ENCODE results near the gene UBASH3A.

UBASH3A gene

DNA sequence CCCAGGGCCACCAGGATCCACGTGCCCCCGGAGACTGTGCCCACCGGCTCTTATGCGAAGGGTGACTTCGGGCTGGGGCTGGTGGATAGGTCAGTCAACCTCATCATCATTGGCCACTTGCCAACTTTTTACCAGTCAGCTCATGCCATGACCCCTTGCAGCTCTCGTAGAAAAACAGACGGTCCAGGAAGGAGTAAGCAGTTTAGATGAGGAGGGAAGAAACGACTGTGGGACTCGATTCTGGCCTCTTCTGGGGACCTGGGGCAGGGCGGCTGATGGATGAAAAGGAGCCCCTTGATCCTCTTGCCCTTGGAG, 41.0 kb downstream of the UBASH3A start:
- H3K36me3 ChIP-seq = no peaks in the 10 kb centered on the region
- H3K4me1 ChIP-seq = no peaks in the 10 kb centered on the region
- H3K27me3 ChIP-seq = no peaks in the 10 kb centered on the region
- H3K9me3 ChIP-seq = no peaks in the 10 kb centered on the region
- TF ChIP-seq, protein P1, sequence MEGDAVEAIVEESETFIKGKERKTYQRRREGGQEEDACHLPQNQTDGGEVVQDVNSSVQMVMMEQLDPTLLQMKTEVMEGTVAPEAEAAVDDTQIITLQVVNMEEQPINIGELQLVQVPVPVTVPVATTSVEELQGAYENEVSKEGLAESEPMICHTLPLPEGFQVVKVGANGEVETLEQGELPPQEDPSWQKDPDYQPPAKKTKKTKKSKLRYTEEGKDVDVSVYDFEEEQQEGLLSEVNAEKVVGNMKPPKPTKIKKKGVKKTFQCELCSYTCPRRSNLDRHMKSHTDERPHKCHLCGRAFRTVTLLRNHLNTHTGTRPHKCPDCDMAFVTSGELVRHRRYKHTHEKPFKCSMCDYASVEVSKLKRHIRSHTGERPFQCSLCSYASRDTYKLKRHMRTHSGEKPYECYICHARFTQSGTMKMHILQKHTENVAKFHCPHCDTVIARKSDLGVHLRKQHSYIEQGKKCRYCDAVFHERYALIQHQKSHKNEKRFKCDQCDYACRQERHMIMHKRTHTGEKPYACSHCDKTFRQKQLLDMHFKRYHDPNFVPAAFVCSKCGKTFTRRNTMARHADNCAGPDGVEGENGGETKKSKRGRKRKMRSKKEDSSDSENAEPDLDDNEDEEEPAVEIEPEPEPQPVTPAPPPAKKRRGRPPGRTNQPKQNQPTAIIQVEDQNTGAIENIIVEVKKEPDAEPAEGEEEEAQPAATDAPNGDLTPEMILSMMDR (IDR thresholded peaks at IDR 0.05; ENCODE audit: low read depth, low read length) = no peak
- DNase-seq = peak; percentile 6
- no peak overlapping the region for H3K4me3 ChIP-seq (ENCODE audit: low read depth, low read length)

DNA sequence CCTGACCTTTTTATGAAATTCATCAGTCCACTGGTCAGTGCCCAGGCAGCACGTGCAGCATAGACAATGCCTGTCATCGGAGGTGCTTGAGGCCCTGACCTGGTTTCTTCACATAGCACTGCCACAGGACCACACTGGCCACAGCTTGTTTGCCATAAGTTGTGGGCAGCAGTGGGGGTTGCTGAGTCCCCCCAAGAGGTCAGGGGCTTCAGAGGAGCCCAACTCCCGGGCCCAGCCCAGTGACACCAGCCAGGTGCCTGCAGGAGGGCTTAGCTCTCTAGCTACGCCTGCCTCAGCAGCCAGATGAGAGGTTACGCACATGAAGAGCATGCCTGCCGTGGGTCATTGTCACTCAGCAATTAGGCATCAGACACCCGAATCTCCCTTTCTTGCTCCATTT, 41.6 kb downstream of the UBASH3A start:
- TF ChIP-seq, protein P1 (IDR thresholded peaks at IDR 0.05; ENCODE audit: low read depth, low read length) = no peak
- Histone ChIP-seq H3K27me3 (no peaks in the 10 kb centered on the region), H3K9me3 (no peaks in the 10 kb centered on the region), H3K36me3 (no peaks in the 10 kb centered on the region), H3K4me1 (no peaks in the 10 kb centered on the region), H3K4me3 (ENCODE audit: low read depth, low read length) (no peak overlapping the region)
- DNase-seq = no peak

DNA sequence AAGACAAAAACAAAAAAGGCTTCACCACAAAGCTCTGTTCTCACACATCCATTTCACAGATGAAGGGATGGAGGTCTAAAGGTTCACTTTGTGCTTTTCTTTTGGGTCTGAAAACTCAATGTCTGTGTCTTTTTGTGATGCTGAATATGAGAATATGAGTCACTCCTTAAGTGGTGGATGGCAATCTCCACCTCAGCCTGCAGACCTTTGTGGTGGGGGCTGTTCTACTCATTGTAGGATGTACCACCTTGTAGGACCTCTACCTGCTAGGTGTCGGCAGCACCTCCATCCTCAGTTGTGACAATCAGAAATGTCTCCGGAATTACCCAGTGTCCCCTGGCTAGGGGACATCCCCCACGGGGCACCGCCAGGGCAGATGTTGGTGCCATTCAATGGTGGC, 42.8 kb downstream of the UBASH3A start:
- Histone ChIP-seq H3K4me1 (no peaks in the 10 kb centered on the region), H3K36me3 (no peaks in the 10 kb centered on the region), H3K9me3 (no peaks in the 10 kb centered on the region), H3K4me3 (ENCODE audit: low read depth, low read length) (no peak overlapping the region), H3K27me3 (no peaks in the 10 kb centered on the region)
- TF ChIP-seq, protein P1 (IDR thresholded peaks at IDR 0.05; ENCODE audit: low read depth, low read length) = no peak
- DNase-seq = peak; percentile 0

DNA sequence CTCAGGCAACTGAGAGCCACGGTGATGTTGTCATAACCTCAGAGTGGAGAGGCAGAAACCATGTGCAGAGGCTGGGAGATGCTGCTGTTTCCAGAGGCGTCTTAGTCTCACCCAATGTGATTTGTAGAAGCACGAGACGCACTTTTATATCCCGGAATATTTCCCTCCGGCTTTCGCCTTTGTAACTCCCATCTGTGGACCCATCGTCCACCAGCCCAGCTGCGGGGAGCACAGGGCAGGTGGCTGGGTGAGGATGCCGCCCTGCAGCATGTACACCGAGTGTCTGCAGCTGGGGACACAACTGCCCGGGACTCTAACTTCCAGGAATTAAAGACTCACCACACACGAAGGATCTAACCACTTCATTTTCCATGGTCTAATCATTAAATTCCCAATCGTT, 43.5 kb downstream of the UBASH3A start:
- no peak overlapping the region for H3K4me3 ChIP-seq (ENCODE audit: low read depth, low read length)
- H3K4me1 ChIP-seq = no peaks in the 10 kb centered on the region
- TF ChIP-seq, protein P1 (IDR thresholded peaks at IDR 0.05; ENCODE audit: low read depth, low read length) = no peak
- DNase-seq = no peak
- H3K9me3 ChIP-seq = no peaks in the 10 kb centered on the region
- H3K36me3 ChIP-seq = no peaks in the 10 kb centered on the region
- no peaks in the 10 kb centered on the region for H3K27me3 ChIP-seq

DNA sequence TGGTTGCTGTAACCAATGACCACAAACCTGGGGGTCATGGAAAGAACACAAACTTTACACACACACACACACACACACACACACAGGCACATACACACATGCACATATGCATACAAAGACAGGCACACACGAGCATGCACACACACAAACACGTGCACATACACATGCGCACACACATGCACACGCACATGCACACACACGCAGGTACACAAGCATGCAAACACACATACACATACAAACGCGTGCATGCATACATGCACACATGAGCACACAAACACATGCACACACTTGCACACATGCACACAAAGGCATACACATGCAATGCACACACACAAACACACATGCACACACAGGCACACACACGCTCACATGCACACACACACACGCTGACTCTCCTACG, 44.0 kb downstream of the UBASH3A start:
- H3K27me3 ChIP-seq = no peaks in the 10 kb centered on the region
- no peaks in the 10 kb centered on the region for H3K4me1 ChIP-seq
- DNase-seq = no peak
- no peak overlapping the region for H3K4me3 ChIP-seq (ENCODE audit: low read depth, low read length)
- H3K9me3 ChIP-seq = no peaks in the 10 kb centered on the region; the same call in 1 of the 2 replicates
- no peaks in the 10 kb centered on the region for H3K36me3 ChIP-seq
- TF ChIP-seq, protein P1 (IDR thresholded peaks at IDR 0.05; ENCODE audit: low read depth, low read length) = no peak

DNA sequence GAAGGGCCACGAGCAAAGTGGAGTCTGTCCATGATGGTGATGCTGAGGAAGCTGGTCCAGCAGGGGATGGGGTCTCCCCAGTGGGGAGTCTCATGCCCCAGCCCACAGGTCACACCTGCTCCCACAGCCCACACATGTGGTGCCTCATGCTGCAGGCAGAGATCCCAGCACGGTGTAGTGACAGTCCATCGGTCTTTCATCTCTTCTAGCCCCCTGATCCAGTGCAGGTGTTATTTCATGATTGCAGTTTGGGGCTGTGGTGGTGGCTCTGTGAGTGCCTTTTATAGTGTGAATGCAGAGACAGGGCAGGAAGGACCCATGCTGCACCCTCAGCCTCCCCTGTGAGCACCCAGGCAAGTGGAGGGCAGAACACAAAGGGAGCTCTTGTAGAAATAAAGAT, 45.0 kb downstream of the UBASH3A start:
- Histone ChIP-seq H3K36me3 (no peaks in the 10 kb centered on the region), H3K27me3 (no peaks in the 10 kb centered on the region), H3K4me3 (ENCODE audit: low read depth, low read length) (no peak overlapping the region), H3K4me1 (no peaks in the 10 kb centered on the region), H3K9me3 (no peaks in the 10 kb centered on the region; the same call in 1 of the 2 replicates)
- TF ChIP-seq, protein P1 (IDR thresholded peaks at IDR 0.05; ENCODE audit: low read depth, low read length) = no peak
- DNase-seq = no peak

Measured in BE2C (cell line).